Lower lobe of right lung (tissue), 2 donors: ENCODE results near the gene NAGA. TPM values are rescaled to one million over a fixed set of nuclear protein-coding genes. Genes with fewer than 3 reads are reported as not detected.
A peak's percentile ranks its signal among the peaks of the same experiment; 100 is the strongest.
"Not testable (repeated sequence)": the region's sequence is repeated elsewhere in the genome, so short reads cannot be mapped to it uniquely, and the experiment has no call there.

ENCODE experiments used
- ATAC-seq, 2 donors: fragments of 200-7000 bp; cut with Tn5 transposase; one replicate each; pipeline ENCODE4 v1.9.1; 2020 to 2022; ENCODE audit warnings: mild to moderate bottlenecking in 2 of 2, moderate library complexity in 2 of 2
- DNase-seq: peaks from one replicate; pipeline ENCODE4 v3.0.0-alpha.2; 2020
- H3K27ac ChIP-seq: fragments of 200-600 bp; one replicate; pipeline ENCODE4 v1.8.0; 2022
- H3K27me3 ChIP-seq: fragments of 200-600 bp; one replicate; pipeline ENCODE4 v1.8.0; 2022; ENCODE audit warnings: low read depth
- H3K36me3 ChIP-seq: fragments of 200-600 bp; one replicate; pipeline ENCODE4 v1.8.0; 2022; ENCODE audit warnings: mild to moderate bottlenecking
- H3K4me1 ChIP-seq: fragments of 200-600 bp; one replicate; pipeline ENCODE4 v1.8.0; 2022
- H3K4me3 ChIP-seq: fragments of 200-600 bp; one replicate; pipeline ENCODE4 v1.8.0; 2022; ENCODE audit warnings: mild to moderate bottlenecking
- H3K9me3 ChIP-seq: fragments of 200-600 bp; one replicate; pipeline ENCODE4 v1.8.0; 2022
- CTCF ChIP-seq: fragments of 200-600 bp; IDR thresholded peaks from one replicate; pipeline ENCODE4 v1.8.0; 2022; ENCODE audit warnings: antibody characterized with exemption, mild to moderate bottlenecking
- intact Hi-C: fragments of 100-400 bp; cut with DNase I; formaldehyde crosslinking; loops from one replicate; pipeline ENCODE4 v1.11.0; 2022
- long read RNA-seq: library from polyadenylated mRNA; unstranded; transcript quantifications from one replicate; pipeline ENCODE4 v2.0.0, GENCODE V29; 2021
- total RNA-seq: library from RNA; stranded (reverse); fragmentation: NEBNext Ultra II Directional; extraction: Animal tissue kit (Norgen Biotek cat#: 25700); gene quantifications from one replicate; pipeline ENCODE4 v1.2.1, GENCODE V29; 2021
- donor health status: DM: no; HTN: yes; CAD: no; lungs with severe emphysema.

Gene NAGA
- total RNA-seq: 40.3 TPM
- long read RNA-seq, transcript NAGA-203 (10 exons, 1,856 nt): minor isoform, 8 of 126 reads
- long read RNA-seq, transcript NAGA-202 (10 exons, 1,869 nt): minor isoform, 24 of 126 reads
- long read RNA-seq, transcript NAGA-201 (9 exons, 3,694 nt): major isoform, 50 of 126 reads
- long read RNA-seq, partial matches to known transcripts: 17 of 126 reads
- long read RNA-seq, other reads (novel, unspliced or antisense): 27 of 126 reads

- ATAC-seq: peak; percentile 97 to 98
- Histone ChIP-seq H3K4me1 (peaks cover 49% of the 10 kb centered on the region), H3K4me3 (peak within 1 kb of the TSS; percentile 76), H3K9me3 (no peaks in the 10 kb centered on the region), H3K27ac (peak within 1 kb of the TSS; percentile 85), H3K36me3 (peaks cover 28% of the 10 kb centered on the region), H3K27me3 (no peaks in the 10 kb centered on the region)
- DNase-seq: peak; percentile 98
- intact Hi-C loops: no loop called here
- no peak for TF ChIP-seq CTCF
Measured at GRCh38 chr22:42070517-42071422, at the start of gene NAGA. Gene NAGA (minus strand): TSS chr22:42070812. CDS start chr22:42070297, 515 bp downstream.

DNA sequence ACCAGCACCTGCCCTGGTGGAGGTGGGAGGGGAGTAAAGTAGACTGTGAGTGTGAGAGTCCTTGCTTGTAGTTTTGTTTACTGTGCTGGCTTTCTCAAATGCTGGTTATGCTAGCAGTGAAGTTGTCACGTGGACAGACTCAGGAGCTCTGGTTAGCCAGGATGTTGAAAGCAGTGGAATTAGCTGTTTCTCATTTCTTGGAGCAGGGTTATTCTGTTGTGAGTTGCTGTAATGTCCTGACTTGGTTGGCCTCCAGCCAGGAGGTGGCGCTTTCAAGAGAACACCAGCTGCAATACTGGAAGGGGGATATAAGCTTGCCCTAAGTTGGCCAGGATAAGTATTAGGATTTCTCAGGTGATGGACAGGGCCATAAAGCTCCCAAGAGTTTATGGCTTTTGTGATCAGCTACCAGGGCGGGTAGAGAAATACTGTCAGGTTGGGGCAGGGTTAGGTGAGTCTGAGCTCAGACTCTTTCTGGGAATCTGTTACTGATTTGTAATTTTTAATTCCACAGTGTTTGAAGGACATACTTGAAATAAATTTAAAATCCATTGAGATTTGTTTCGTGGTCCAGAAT is 46.3 kb upstream of the NAGA start:
- no peak for TF ChIP-seq CTCF
- Histone ChIP-seq H3K36me3 (no peaks in the 10 kb centered on the region), H3K4me3 (no peak overlapping the region), H3K9me3 (peaks cover 10% of the 10 kb centered on the region), H3K27me3 (no peaks in the 10 kb centered on the region), H3K4me1 (peaks cover 9% of the 10 kb centered on the region), H3K27ac (no peak overlapping the region)
- ATAC-seq: peak; percentile 67 to 70
- intact Hi-C loops: no loop called here
- DNase-seq: peak; percentile 67

DNA sequence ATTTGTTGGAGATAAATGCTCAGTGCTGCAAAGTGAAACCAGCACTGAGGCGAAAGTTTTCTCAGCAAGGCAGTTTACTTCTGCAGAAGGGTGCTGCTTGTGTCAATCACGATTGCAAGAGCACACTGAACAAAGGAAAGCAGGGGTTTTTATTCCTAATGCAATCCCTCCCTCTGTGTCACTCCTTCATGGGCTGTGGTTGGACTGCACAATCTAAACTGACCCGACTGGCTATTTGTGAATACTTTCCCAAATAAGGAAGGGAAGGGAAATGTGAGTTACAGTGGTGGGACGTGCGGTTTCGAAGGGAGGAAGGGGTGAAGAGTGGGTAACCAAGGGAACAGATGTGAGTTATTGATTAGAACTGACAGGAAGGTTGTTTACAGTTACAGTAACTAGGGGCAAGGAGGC is 44.8 kb upstream of the NAGA start:
- ATAC-seq, H3K27me3 ChIP-seq, H3K27ac ChIP-seq, H3K4me1 ChIP-seq, intact Hi-C loops, H3K36me3 ChIP-seq, DNase-seq, H3K4me3 ChIP-seq: not testable (repeated sequence)
- H3K9me3 ChIP-seq: peaks cover 10% of the 10 kb centered on the region

DNA sequence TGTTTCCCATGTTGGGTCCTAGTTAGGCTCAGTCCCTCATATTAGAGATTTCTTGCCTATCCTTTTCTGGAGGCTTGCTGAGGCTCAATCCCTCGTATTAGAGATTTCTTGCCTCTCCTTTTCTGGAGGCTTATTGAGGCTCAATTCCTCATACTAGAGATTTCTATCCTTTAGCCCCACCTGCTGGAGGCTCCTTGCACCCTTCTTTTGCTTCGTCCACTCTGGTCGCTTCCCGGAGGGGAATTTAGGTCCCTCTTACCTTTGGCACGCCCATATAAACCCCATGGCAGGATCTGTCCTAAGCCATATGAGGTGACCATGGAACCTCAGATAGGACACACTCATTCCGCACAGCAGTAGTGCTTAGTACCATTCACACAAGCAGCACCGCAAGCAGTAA is 44.1 kb upstream of the NAGA start:
- Histone ChIP-seq H3K36me3 (no peaks in the 10 kb centered on the region), H3K4me1 (no peaks in the 10 kb centered on the region), H3K9me3 (peaks cover 10% of the 10 kb centered on the region), H3K4me3 (no peak overlapping the region), H3K27me3 (no peaks in the 10 kb centered on the region), H3K27ac (no peak overlapping the region)
- DNase-seq (no peak), ATAC-seq (peak in 1 of 2 donors; percentile 20)
- intact Hi-C loops: no loop called here
- TF ChIP-seq CTCF: peak; percentile 28

DNA sequence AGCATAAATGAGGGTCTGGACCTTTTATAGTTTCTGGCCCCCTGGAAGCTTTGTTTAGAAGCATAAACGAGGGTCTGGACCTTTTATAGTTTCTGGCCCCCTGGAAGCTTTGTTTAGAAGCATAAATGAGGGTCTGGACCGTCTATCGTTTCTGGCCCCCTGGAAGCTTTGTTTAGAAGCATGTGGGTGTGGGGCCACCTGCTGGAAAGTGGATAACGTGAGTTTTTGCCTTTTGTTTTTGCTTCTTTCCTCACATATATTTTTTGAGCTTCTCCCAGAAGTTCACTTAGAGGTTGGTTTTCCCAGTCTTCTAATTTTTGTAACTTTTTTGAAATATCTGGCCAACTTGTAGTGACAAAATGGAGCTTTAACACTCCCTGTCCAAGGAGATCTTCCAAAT is 42.2 kb upstream of the NAGA start:
- intact Hi-C loops, H3K4me3 ChIP-seq, H3K27ac ChIP-seq, H3K36me3 ChIP-seq, DNase-seq, H3K4me1 ChIP-seq, ATAC-seq, H3K27me3 ChIP-seq: not testable (repeated sequence)
- peak; percentile 16 for TF ChIP-seq CTCF
- peaks cover 10% of the 10 kb centered on the region for H3K9me3 ChIP-seq
